ENCODE data around the gene USP3. TPM values are rescaled to one million over a fixed set of nuclear protein-coding genes. Genes with fewer than 3 reads are reported as not detected.

USP3 gene
- total and polyA plus RNA-seq, 10 of the 15 experiments (the other 5 are each of a cell fraction or from before 2014, with no cell fraction given): 23.8 to 64.5 (median 50.3) TPM

DNA sequence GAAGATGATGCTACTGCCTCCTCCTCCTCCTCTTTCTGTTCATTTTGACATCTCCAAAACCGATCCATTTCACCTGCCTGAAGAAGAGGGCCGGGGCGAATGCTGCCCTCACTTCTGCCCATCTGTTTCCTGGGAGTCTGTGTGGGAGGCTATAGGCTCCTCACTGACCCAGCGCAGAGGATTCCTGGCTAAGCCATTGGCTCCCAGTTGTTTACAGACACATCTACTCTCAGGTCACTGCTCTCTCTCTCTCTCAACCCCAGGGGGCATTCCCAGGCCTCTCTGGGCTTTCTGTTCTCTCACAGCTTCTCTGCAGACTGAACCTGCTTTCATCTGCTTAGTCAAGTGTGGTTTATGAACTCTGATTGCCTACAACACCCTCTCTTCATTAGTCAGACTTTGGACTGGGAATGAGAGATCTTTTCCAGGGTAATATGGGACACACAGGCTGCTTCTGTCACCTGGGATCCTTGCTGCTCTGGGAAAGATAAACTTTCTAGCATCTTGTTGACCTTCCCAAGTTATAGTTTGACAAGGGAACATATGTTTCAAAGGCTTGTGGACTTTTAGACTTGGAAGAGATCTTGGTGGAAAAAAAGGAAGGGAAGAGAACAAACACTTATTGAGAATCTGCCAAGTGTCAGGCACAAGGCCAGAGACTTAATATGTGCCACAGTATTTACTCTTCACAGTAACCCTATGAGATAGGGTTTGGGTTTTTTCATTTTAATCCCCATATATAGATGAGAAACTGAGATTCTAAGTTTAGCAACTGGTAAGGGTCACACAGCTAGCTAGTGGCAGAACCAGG is 30.2 kb upstream of the USP3 start (continued):
- TF ChIP-seq, protein P1, sequence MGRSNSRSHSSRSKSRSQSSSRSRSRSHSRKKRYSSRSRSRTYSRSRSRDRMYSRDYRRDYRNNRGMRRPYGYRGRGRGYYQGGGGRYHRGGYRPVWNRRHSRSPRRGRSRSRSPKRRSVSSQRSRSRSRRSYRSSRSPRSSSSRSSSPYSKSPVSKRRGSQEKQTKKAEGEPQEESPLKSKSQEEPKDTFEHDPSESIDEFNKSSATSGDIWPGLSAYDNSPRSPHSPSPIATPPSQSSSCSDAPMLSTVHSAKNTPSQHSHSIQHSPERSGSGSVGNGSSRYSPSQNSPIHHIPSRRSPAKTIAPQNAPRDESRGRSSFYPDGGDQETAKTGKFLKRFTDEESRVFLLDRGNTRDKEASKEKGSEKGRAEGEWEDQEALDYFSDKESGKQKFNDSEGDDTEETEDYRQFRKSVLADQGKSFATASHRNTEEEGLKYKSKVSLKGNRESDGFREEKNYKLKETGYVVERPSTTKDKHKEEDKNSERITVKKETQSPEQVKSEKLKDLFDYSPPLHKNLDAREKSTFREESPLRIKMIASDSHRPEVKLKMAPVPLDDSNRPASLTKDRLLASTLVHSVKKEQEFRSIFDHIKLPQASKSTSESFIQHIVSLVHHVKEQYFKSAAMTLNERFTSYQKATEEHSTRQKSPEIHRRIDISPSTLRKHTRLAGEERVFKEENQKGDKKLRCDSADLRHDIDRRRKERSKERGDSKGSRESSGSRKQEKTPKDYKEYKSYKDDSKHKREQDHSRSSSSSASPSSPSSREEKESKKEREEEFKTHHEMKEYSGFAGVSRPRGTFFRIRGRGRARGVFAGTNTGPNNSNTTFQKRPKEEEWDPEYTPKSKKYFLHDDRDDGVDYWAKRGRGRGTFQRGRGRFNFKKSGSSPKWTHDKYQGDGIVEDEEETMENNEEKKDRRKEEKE (IDR thresholded peaks at IDR 0.05): no peak
- TF ChIP-seq BHLHE40 (IDR thresholded peaks at IDR 0.05; ENCODE audit: borderline replicate concordance in 1 of 2, low read depth in 2 of 2, low read length in 1 of 2) (peak; percentile 59 to 65), MEF2A (IDR thresholded peaks at IDR 0.05; ENCODE audit: insufficient read depth, low read depth, low read length) (peak; percentile 70), CHD2 (IDR thresholded peaks at IDR 0.05; ENCODE audit: borderline replicate concordance, low read depth, low read length) (no peak), BCL11A (IDR thresholded peaks at IDR 0.05; ENCODE audit: low read depth, low read length) (peak; percentile 90), NR2F1 (conservative IDR thresholded peaks at IDR 0.05) (peak; percentile 95), WRNIP1 (IDR thresholded peaks at IDR 0.05; ENCODE audit: borderline replicate concordance, low read depth, low read length) (no peak), ZNF207 (IDR thresholded peaks at IDR 0.05; ENCODE audit: borderline replicate concordance) (no peak; the same call in 1 of the 2 replicates), POLR2AphosphoS5 (IDR thresholded peaks at IDR 0.05; ENCODE audit: low read length) (peak; percentile 30; the same call in 1 of the 2 replicates), HDAC6 (IDR thresholded peaks at IDR 0.05; ENCODE audit: unreplicated experiment) (no peak), RCOR1 (conservative IDR thresholded peaks at IDR 0.05; ENCODE audit: low read depth, low read length) (0 out of 2 replicates have a peak, but pooled peaks have one; percentile 42), SMC3 (IDR thresholded peaks at IDR 0.05; ENCODE audit: borderline replicate concordance, low read length) (peak; percentile 31; the same call in 1 of the 2 replicates), DPF2 (IDR thresholded peaks at IDR 0.05) (peak; percentile 32; the same call in 1 of the 2 replicates), GABPA (IDR thresholded peaks at IDR 0.05; ENCODE audit: low read depth) (no peak), NBN (IDR thresholded peaks at IDR 0.05) (peak; percentile 70), SRF (IDR thresholded peaks at IDR 0.05; ENCODE audit: low read depth in 2 of 2, low read length in 2 of 2) (no peak), TARDBP (IDR thresholded peaks at IDR 0.05; ENCODE audit: borderline replicate concordance) (no peak; the same call in 1 of the 2 replicates), YY1 (IDR thresholded peaks at IDR 0.05; ENCODE audit: low read depth, low read length) (peak; percentile 68; the same call in 1 of the 2 replicates)
- TF ChIP-seq, protein P2, sequence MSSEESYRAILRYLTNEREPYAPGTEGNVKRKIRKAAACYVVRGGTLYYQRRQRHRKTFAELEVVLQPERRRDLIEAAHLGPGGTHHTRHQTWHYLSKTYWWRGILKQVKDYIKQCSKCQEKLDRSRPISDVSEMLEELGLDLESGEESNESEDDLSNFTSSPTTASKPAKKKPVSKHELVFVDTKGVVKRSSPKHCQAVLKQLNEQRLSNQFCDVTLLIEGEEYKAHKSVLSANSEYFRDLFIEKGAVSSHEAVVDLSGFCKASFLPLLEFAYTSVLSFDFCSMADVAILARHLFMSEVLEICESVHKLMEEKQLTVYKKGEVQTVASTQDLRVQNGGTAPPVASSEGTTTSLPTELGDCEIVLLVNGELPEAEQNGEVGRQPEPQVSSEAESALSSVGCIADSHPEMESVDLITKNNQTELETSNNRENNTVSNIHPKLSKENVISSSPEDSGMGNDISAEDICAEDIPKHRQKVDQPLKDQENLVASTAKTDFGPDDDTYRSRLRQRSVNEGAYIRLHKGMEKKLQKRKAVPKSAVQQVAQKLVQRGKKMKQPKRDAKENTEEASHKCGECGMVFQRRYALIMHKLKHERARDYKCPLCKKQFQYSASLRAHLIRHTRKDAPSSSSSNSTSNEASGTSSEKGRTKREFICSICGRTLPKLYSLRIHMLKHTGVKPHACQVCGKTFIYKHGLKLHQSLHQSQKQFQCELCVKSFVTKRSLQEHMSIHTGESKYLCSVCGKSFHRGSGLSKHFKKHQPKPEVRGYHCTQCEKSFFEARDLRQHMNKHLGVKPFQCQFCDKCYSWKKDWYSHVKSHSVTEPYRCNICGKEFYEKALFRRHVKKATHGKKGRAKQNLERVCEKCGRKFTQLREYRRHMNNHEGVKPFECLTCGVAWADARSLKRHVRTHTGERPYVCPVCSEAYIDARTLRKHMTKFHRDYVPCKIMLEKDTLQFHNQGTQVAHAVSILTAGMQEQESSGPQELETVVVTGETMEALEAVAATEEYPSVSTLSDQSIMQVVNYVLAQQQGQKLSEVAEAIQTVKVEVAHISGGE (CRISPR knock-in tag; IDR thresholded peaks at IDR 0.05): no peak
- TF ChIP-seq, protein P3, sequence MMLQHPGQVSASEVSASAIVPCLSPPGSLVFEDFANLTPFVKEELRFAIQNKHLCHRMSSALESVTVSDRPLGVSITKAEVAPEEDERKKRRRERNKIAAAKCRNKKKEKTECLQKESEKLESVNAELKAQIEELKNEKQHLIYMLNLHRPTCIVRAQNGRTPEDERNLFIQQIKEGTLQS (IDR thresholded peaks at IDR 0.05; ENCODE audit: borderline replicate concordance, extremely low read depth, low read depth, low read length): no peak
- TF ChIP-seq, protein P4, sequence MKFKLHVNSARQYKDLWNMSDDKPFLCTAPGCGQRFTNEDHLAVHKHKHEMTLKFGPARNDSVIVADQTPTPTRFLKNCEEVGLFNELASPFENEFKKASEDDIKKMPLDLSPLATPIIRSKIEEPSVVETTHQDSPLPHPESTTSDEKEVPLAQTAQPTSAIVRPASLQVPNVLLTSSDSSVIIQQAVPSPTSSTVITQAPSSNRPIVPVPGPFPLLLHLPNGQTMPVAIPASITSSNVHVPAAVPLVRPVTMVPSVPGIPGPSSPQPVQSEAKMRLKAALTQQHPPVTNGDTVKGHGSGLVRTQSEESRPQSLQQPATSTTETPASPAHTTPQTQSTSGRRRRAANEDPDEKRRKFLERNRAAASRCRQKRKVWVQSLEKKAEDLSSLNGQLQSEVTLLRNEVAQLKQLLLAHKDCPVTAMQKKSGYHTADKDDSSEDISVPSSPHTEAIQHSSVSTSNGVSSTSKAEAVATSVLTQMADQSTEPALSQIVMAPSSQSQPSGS (IDR thresholded peaks at IDR 0.05; ENCODE audit: low read length): peak; percentile 85
